Stomach (tissue), 4 donors: ENCODE results near the gene FAM149B1.

Experiments used
- CTCF ChIP-seq, 7 experiments: fragments of 450-650 bp in 4 of 7; fragments of 200-600 bp in 3 of 7; sonication (generic) in 3 of 7; IDR thresholded peaks; one replicate each; pipeline ENCODE4 v1.5.1; 2016 to 2019; ENCODE audit warnings: antibody characterized with exemption in 7 of 7, control low read depth in 2 of 7, mild to moderate bottlenecking in 1 of 7
- EP300 ChIP-seq: sonication (generic); formaldehyde crosslinking; IDR thresholded peaks from one replicate; pipeline ENCODE4 v1.6.1; 2017; ENCODE audit warnings: antibody characterized with exemption
- POLR2A ChIP-seq, 4 donors: fragments of 450-650 bp; IDR thresholded peaks; one replicate each; pipeline ENCODE4 v1.6.1; 2016; ENCODE audit warnings: antibody characterized with exemption in 4 of 4, control low read depth in 2 of 4, mild to moderate bottlenecking in 1 of 4, moderate library complexity in 1 of 4
- POLR2AphosphoS5 ChIP-seq, 3 donors: sonication (generic); formaldehyde crosslinking; IDR thresholded peaks; one replicate each; pipeline ENCODE4 v1.6.1; 2016; ENCODE audit warnings: antibody characterized with exemption in 3 of 3

- TF ChIP-seq CTCF (IDR thresholded peaks at IDR 0.05) (no peak), EP300 (no peak), POLR2A (IDR thresholded peaks at IDR 0.05) (no peak), POLR2AphosphoS5 (IDR thresholded peaks at IDR 0.05) (no peak)
Observed at GRCh38 chr10:73234695-73235094, 66.8 kb downstream of the FAM149B1 start.
